ENCODE results near the gene NUAK1. TPM values are rescaled to one million over a fixed set of nuclear protein-coding genes. Genes with fewer than 3 reads are reported as not detected.

The NUAK1 gene
- total RNA-seq, 1 experiment from 2014 or later, result 0.63 TPM

GRCh38 chr12:106058256-106059182, 80.2 kb downstream of the NUAK1 start:
- no peak for DNase-seq (ENCODE audit: low read depth, low spot score)
- in situ Hi-C loops (cut with HindIII; ENCODE audit: low pct_unique_long_range_greater_than_20kb, low sequenced_read_pairs), result no loop called here

- no peak for DNase-seq (ENCODE audit: low read depth, low spot score)
- in situ Hi-C loops (cut with HindIII; ENCODE audit: low pct_unique_long_range_greater_than_20kb, low sequenced_read_pairs), result no loop called here
These were observed 84.7 kb downstream of the NUAK1 start for GRCh38 chr12:106054049-106054448.

GRCh38 chr12:106051853-106052531, 86.8 kb downstream of the NUAK1 start:
- DNase-seq (ENCODE audit: low read depth, low spot score), result peak; percentile 20
- in situ Hi-C loops (cut with HindIII; ENCODE audit: low pct_unique_long_range_greater_than_20kb, low sequenced_read_pairs), result no loop called here

- DNase-seq (ENCODE audit: low read depth, low spot score), result no peak
- in situ Hi-C loops (cut with HindIII; ENCODE audit: low pct_unique_long_range_greater_than_20kb, low sequenced_read_pairs), result no loop called here
These were observed 89.2 kb downstream of the NUAK1 start for GRCh38 chr12:106049546-106049945.

- DNase-seq (ENCODE audit: low read depth, low spot score), result no peak
- in situ Hi-C loops (cut with HindIII; ENCODE audit: low pct_unique_long_range_greater_than_20kb, low sequenced_read_pairs), result no loop called here
These were observed 89.6 kb downstream of the NUAK1 start for GRCh38 chr12:106049105-106049504.

GRCh38 chr12:106048676-106049075, 90.1 kb downstream of the NUAK1 start:
- DNase-seq (ENCODE audit: low read depth, low spot score), result no peak
- in situ Hi-C loops (cut with HindIII; ENCODE audit: low pct_unique_long_range_greater_than_20kb, low sequenced_read_pairs), result no loop called here

- in situ Hi-C loops (cut with HindIII; ENCODE audit: low pct_unique_long_range_greater_than_20kb, low sequenced_read_pairs), result no loop called here
- no peak for DNase-seq (ENCODE audit: low read depth, low spot score)
These were observed 90.7 kb downstream of the NUAK1 start for GRCh38 chr12:106048016-106048415.

GRCh38 chr12:106046947-106047346, 91.8 kb downstream of the NUAK1 start:
- in situ Hi-C loops (cut with HindIII; ENCODE audit: low pct_unique_long_range_greater_than_20kb, low sequenced_read_pairs), result no loop called here
- no peak for DNase-seq (ENCODE audit: low read depth, low spot score)

GRCh38 chr12:106046301-106046846, 92.4 kb downstream of the NUAK1 start:
- DNase-seq (ENCODE audit: low read depth, low spot score), result no peak
- in situ Hi-C loops (cut with HindIII; ENCODE audit: low pct_unique_long_range_greater_than_20kb, low sequenced_read_pairs), result no loop called here

- no peak for DNase-seq (ENCODE audit: low read depth, low spot score)
- in situ Hi-C loops (cut with HindIII; ENCODE audit: low pct_unique_long_range_greater_than_20kb, low sequenced_read_pairs), result no loop called here
These were observed 93.5 kb downstream of the NUAK1 start for GRCh38 chr12:106045251-106045674.

- in situ Hi-C loops (cut with HindIII; ENCODE audit: low pct_unique_long_range_greater_than_20kb, low sequenced_read_pairs), result no loop called here
- no peak for DNase-seq (ENCODE audit: low read depth, low spot score)
These were observed 94.0 kb downstream of the NUAK1 start for GRCh38 chr12:106044773-106045172.

- DNase-seq (ENCODE audit: low read depth, low spot score), result no peak
- in situ Hi-C loops (cut with HindIII; ENCODE audit: low pct_unique_long_range_greater_than_20kb, low sequenced_read_pairs), result no loop called here
These were observed 96.7 kb downstream of the NUAK1 start for GRCh38 chr12:106042037-106042436.

- in situ Hi-C loops (cut with HindIII; ENCODE audit: low pct_unique_long_range_greater_than_20kb, low sequenced_read_pairs), result no loop called here
- DNase-seq (ENCODE audit: low read depth, low spot score), result no peak
These were observed 98.2 kb downstream of the NUAK1 start for GRCh38 chr12:106040521-106040920.

GRCh38 chr12:106039646-106040404, 98.9 kb downstream of the NUAK1 start:
- in situ Hi-C loops (cut with HindIII; ENCODE audit: low pct_unique_long_range_greater_than_20kb, low sequenced_read_pairs), result no loop called here
- no peak for DNase-seq (ENCODE audit: low read depth, low spot score)

GRCh38 chr12:106039242-106039641, 99.5 kb downstream of the NUAK1 start:
- no peak for DNase-seq (ENCODE audit: low read depth, low spot score)
- in situ Hi-C loops (cut with HindIII; ENCODE audit: low pct_unique_long_range_greater_than_20kb, low sequenced_read_pairs), result no loop called here

GRCh38 chr12:106037524-106038298, 101.0 kb downstream of the NUAK1 start:
- in situ Hi-C loops (cut with HindIII; ENCODE audit: low pct_unique_long_range_greater_than_20kb, low sequenced_read_pairs), result no loop called here
- DNase-seq (ENCODE audit: low read depth, low spot score), result no peak

- in situ Hi-C loops (cut with HindIII; ENCODE audit: low pct_unique_long_range_greater_than_20kb, low sequenced_read_pairs), result no loop called here
These were observed 103.3 kb downstream of the NUAK1 start for GRCh38 chr12:106035421-106035820.

More at GRCh38 chr12:106035421-106035820, 103.3 kb downstream of the NUAK1 start:
- DNase-seq (ENCODE audit: low read depth, low spot score), result no peak

Data from SK-MEL-5 (cell line).